OCI-LY7 (cell line): Measurements from ENCODE around the gene WWOX. TPM values are rescaled to one million over a fixed set of nuclear protein-coding genes. Genes with fewer than 3 reads are reported as not detected.

Experiments used
- BruUV-seq: library from RNA; stranded (reverse); fragments of 400-500 nt; replicated peaks from 2 replicates; lab custom pipeline; 2021; lab: Mats Ljungman, UMichigan
- CTCF ChIA-PET: fragments of 300-600 bp; sonication (Branson Sonifier 250); formaldehyde crosslinking; loops from one replicate; lab custom pipeline; 2022; ENCODE audit warnings: antibody characterized with exemption; ENCODE audit not compliant: unreplicated experiment; lab: Charles Lee
- POLR2A ChIA-PET: fragments of 300-600 bp; sonication (Branson Sonifier 250); formaldehyde crosslinking; loops from one replicate; lab custom pipeline; 2022; ENCODE audit warnings: antibody characterized with exemption; lab: Charles Lee
- DNase-seq: peaks from one replicate; pipeline ENCODE4 v3.0.0-alpha.2; 2015; ENCODE audit warnings: low spot score
- H2AFZ ChIP-seq: fragments of 200-600 bp; sonication (generic), shearing (Covaris generic); 2 replicates; pipeline ENCODE4 v1.6.1; 2014; ENCODE audit warnings: mild to moderate bottlenecking, antibody characterized with exemption, low read length, moderate library complexity
- H3K27ac ChIP-seq: fragments of 200-600 bp; sonication (generic); 2 replicates; pipeline ENCODE4 v1.5.1; 2014; ENCODE audit warnings: mixed run types, low read depth, mild to moderate bottlenecking, moderate library complexity, low read length, inconsistent platforms; ENCODE audit not compliant: poor library complexity, severe bottlenecking
- H3K36me3 ChIP-seq: fragments of 200-600 bp; sonication (generic); 2 replicates; pipeline ENCODE4 v1.6.1; 2014; ENCODE audit warnings: mild to moderate bottlenecking, antibody characterized with exemption, low read length, moderate library complexity, mixed read lengths; ENCODE audit not compliant: insufficient read depth
- H3K4me1 ChIP-seq: fragments of 200-600 bp; sonication (generic); 2 replicates; pipeline ENCODE4 v1.5.1; 2014; ENCODE audit warnings: mild to moderate bottlenecking, low read length; ENCODE audit not compliant: insufficient read depth, poor library complexity, severe bottlenecking
- H3K4me2 ChIP-seq: fragments of 200-600 bp; sonication (generic); 2 replicates; pipeline ENCODE4 v1.6.1; 2014; ENCODE audit warnings: mild to moderate bottlenecking, low read length
- H3K4me3 ChIP-seq: fragments of 200-600 bp; sonication (generic); 2 replicates; pipeline ENCODE4 v1.5.1; 2014; ENCODE audit warnings: mild to moderate bottlenecking, low read depth, low read length; ENCODE audit not compliant: poor library complexity, severe bottlenecking
- H3K79me2 ChIP-seq: fragments of 200-600 bp; sonication (generic); 2 replicates; pipeline ENCODE4 v1.6.1; 2016; ENCODE audit warnings: low read depth, mild to moderate bottlenecking, low read length, moderate library complexity, mixed read lengths; ENCODE audit not compliant: insufficient read depth
- H3K9me2 ChIP-seq: fragments of 200-600 bp; sonication (generic); 2 replicates; pipeline ENCODE4 v1.6.1; 2016; ENCODE audit warnings: mild to moderate bottlenecking, low read length, mixed read lengths; ENCODE audit not compliant: insufficient read depth
- H3K9me3 ChIP-seq: fragments of 200-600 bp; sonication (generic); 2 replicates; pipeline ENCODE4 v1.6.1; 2014; ENCODE audit warnings: mild to moderate bottlenecking, mixed run types, low read length, mixed read lengths
- H4K20me1 ChIP-seq: fragments of 200-600 bp; sonication (generic); 2 replicates; pipeline ENCODE4 v1.6.1; 2014; ENCODE audit warnings: mild to moderate bottlenecking, antibody characterized with exemption, low read length, moderate library complexity, mixed read lengths; ENCODE audit not compliant: insufficient read depth
- CTCF ChIP-seq: fragments of 200-600 bp; sonication (generic); conservative IDR thresholded peaks from 2 replicates; pipeline ENCODE4 v1.5.1; 2014; ENCODE audit warnings: mild to moderate bottlenecking, antibody characterized with exemption, low read length, moderate library complexity, mixed read lengths
- EZH2phosphoT487 ChIP-seq: fragments of 200-600 bp; sonication (generic); IDR thresholded peaks from 2 replicates; pipeline ENCODE4 v1.6.1; 2018; ENCODE audit warnings: low read depth, borderline replicate concordance, mild to moderate bottlenecking, mixed run types, antibody characterized with exemption, low read length, moderate library complexity, mixed read lengths
- intact Hi-C: fragments of 100-400 bp; cut with micrococcal nuclease; formaldehyde crosslinking; loops from one replicate; pipeline ENCODE4 v1.10.0; 2022; ENCODE audit not compliant: unreplicated experiment
- total RNA-seq, 2 experiments: library from RNA; depleted of rRNA in 1 of 2; stranded (reverse); fragments of >200 nt in 1 of 2; shearing (Covaris generic) in 1 of 2; gene quantifications; 2 replicates each; pipeline ENCODE4 v1.2.3, GENCODE V29; 2014 to 2022

WWOX gene
- total RNA-seq, 2 experiments from 2014 or later, result 40.2 to 47.6 TPM

- no peaks in the 10 kb centered on the region for H3K4me1 ChIP-seq
- H3K4me3 ChIP-seq, result no peak overlapping the region
- BruUV-seq, result no TSS peak
- ChIA-PET CTCF (no interaction called here), POLR2A (no interaction called here)
- no peaks in the 10 kb centered on the region for H3K9me3 ChIP-seq
- no peaks in the 10 kb centered on the region for H3K9me2 ChIP-seq
- no peaks in the 10 kb centered on the region for H3K79me2 ChIP-seq
- intact Hi-C loops, result no loop called here
- TF ChIP-seq EZH2phosphoT487, result no peak
- TF ChIP-seq CTCF, result no peak
- no peak overlapping the region for H3K27ac ChIP-seq
- no peaks in the 10 kb centered on the region for H3K36me3 ChIP-seq
- no peak for DNase-seq
- H4K20me1 ChIP-seq, result no peaks in the 10 kb centered on the region
- no peak overlapping the region for H3K4me2 ChIP-seq
- no peak overlapping the region for H2AFZ ChIP-seq
Observed at GRCh38 chr16:78212674-78213073, 113.2 kb downstream of the WWOX start.

GRCh38 chr16:78213751-78214150 lies 114.3 kb downstream of the WWOX start:
- CTCF ChIA-PET, result no interaction called here
- no TSS peak for BruUV-seq
- Histone ChIP-seq H3K9me2 (no peaks in the 10 kb centered on the region), H3K4me2 (no peak overlapping the region), H3K9me3 (no peaks in the 10 kb centered on the region), H4K20me1 (no peaks in the 10 kb centered on the region), H3K4me1 (no peaks in the 10 kb centered on the region), H3K36me3 (no peaks in the 10 kb centered on the region), H2AFZ (no peak overlapping the region), H3K4me3 (no peak overlapping the region), H3K79me2 (no peaks in the 10 kb centered on the region), H3K27ac (no peak overlapping the region)
- DNase-seq, result no peak
- intact Hi-C loops, result no loop called here
- POLR2A ChIA-PET, result interaction anchor here (1.1 to 1.6 kb wide), 2 partner anchors 16 to 23 kb away, joined by 3 to 4 read pairs; no protein-coding TSS in a partner anchor
- TF ChIP-seq CTCF (no peak), EZH2phosphoT487 (no peak)

- H3K36me3 ChIP-seq, result no peaks in the 10 kb centered on the region
- no peaks in the 10 kb centered on the region for H3K9me2 ChIP-seq
- intact Hi-C loops, result no loop called here
- TF ChIP-seq CTCF (no peak), EZH2phosphoT487 (no peak)
- ChIA-PET CTCF (no interaction called here), POLR2A (interaction anchor here (0.6 to 1.6 kb wide), 2 partner anchors 15 to 374 kb away, joined by 3 to 4 read pairs; no protein-coding TSS in a partner anchor)
- no peak overlapping the region for H2AFZ ChIP-seq
- H3K4me3 ChIP-seq, result no peak overlapping the region
- no peak overlapping the region for H3K27ac ChIP-seq
- H3K4me1 ChIP-seq, result no peaks in the 10 kb centered on the region
- no peaks in the 10 kb centered on the region for H4K20me1 ChIP-seq
- H3K4me2 ChIP-seq, result no peak overlapping the region
- no peaks in the 10 kb centered on the region for H3K9me3 ChIP-seq
- no peaks in the 10 kb centered on the region for H3K79me2 ChIP-seq
- no TSS peak for BruUV-seq
- no peak for DNase-seq
Observed at GRCh38 chr16:78215222-78215621, 115.8 kb downstream of the WWOX start.
